SH-SY5Y (cell line): ENCODE results near the gene DYNLRB1.

ENCODE experiments used
- GATA2 ChIP-seq: IDR thresholded peaks from 2 replicates; pipeline ENCODE4 v1.6.1; 2011; ENCODE audit warnings: mild to moderate bottlenecking, low read depth, low read length
- GATA3 ChIP-seq: IDR thresholded peaks from 2 replicates; pipeline ENCODE4 v1.6.1; 2011; ENCODE audit warnings: low read depth, mild to moderate bottlenecking, low read length, moderate library complexity

DNA sequence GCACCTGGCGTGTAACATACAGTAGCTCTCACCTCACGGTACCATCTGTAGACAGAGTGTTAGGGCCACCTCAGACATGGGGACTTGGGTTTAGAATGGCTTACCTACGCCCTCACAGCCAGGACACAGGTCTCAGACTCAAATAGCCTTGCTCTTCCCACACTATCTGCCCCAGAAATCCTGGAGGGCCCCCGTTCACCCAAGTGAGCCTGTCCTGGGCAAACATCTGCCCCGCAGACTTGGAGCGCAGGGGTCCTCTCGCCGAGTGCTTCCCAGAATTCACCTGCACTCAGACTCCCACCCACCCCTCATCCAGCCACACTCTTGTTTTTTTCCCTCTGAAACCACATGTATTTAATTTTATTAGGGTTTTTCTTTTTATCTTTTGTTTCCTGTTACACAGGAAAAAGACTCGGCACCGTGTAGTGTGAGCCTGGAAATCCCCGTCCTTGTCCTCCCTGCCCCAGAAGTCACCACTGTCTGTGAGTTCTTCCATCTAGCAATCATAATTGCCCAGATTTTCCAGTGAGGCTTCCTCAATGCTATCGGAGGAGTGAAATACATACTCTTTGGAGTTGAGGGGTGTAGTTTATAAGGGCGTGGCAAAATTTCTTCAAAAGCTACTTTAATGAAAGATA, 25.2 kb downstream of the DYNLRB1 start:
- TF ChIP-seq GATA2 (no peak), GATA3 (no peak)
